Tibial nerve (tissue), 4 donors: Measurements from ENCODE around the gene PROK1. TPM values are rescaled to one million over a fixed set of nuclear protein-coding genes. Genes with fewer than 3 reads are reported as not detected.
"Not testable (repeated sequence)": the region's sequence is repeated elsewhere in the genome, so short reads cannot be mapped to it uniquely, and the experiment has no call there.

Experiments used
- DNase-seq, 2 donors: peaks; one replicate each; pipeline ENCODE4 v3.0.0-alpha.2; 2019; ENCODE audit warnings: low spot score in 2 of 2
- H3K27ac ChIP-seq, 4 donors: fragments of 200-600 bp; sonication (generic) in 3 of 4; one replicate each; pipeline ENCODE4 v1.5.1; 2017 to 2019; ENCODE audit warnings: mild to moderate bottlenecking in 1 of 4
- H3K27me3 ChIP-seq, 2 donors: fragments of 200-600 bp; sonication (generic) in 1 of 2; one replicate each; pipeline versions ENCODE4 v1.5.1 to v1.6.0; 2017 to 2019
- H3K36me3 ChIP-seq, 3 donors: fragments of 200-600 bp; sonication (generic); one replicate each; pipeline ENCODE4 v1.5.1; 2018 to 2019
- H3K4me1 ChIP-seq, 4 donors: fragments of 200-600 bp; sonication (generic) in 3 of 4; one replicate each; pipeline ENCODE4 v1.5.1; 2017 to 2019
- H3K4me3 ChIP-seq, 4 donors: fragments of 200-600 bp; sonication (generic) in 3 of 4; one replicate each; pipeline ENCODE4 v1.5.1; 2017 to 2019; ENCODE audit warnings: mild to moderate bottlenecking in 1 of 4, moderate library complexity in 1 of 4
- H3K9me3 ChIP-seq, 4 donors: fragments of 200-600 bp; sonication (generic) in 3 of 4; one replicate each; pipeline ENCODE4 v1.5.1; 2017 to 2019
- EP300 ChIP-seq, 2 donors: sonication (generic); formaldehyde crosslinking; IDR thresholded peaks; one replicate each; pipeline ENCODE4 v1.6.1; 2017; ENCODE audit warnings: antibody characterized with exemption in 2 of 2, mild to moderate bottlenecking in 1 of 2
- POLR2A ChIP-seq, 2 donors: fragments of 450-650 bp; IDR thresholded peaks; one replicate each; pipeline ENCODE4 v1.6.1; 2017; ENCODE audit warnings: antibody characterized with exemption in 2 of 2, mild to moderate bottlenecking in 2 of 2, moderate library complexity in 2 of 2
- WGBS, 2 donors: methylation state at CpG; one replicate each; pipeline ENCODE4 v1.1.5; 2018; 5-methylcytosine and 5-hydroxymethylcytosine counted together
- total RNA-seq, 4 donors: library from RNA; depleted of rRNA; stranded (reverse); fragments of >200 nt; gene quantifications; one replicate each; pipeline ENCODE4 v1.1.0, GENCODE V29; 2016
- TF ChIP-seq, protein P1 (sequence below), 5 experiments: fragments of 200-600 bp in 3 of 5; fragments of 450-650 bp in 2 of 5; sonication (generic) in 3 of 5; IDR thresholded peaks; one replicate each; pipeline ENCODE4 v1.5.1; 2016 to 2019; ENCODE audit warnings: antibody characterized with exemption in 5 of 5, mild to moderate bottlenecking in 3 of 5, moderate library complexity in 2 of 5

The PROK1 gene
- total RNA-seq, 4 donors from 2014 or later = 1.2 to 6.9 (median 4.6) TPM; not detected in 1

- H3K36me3 ChIP-seq = no peaks in the 10 kb centered on the region
- H3K27ac ChIP-seq = no peak overlapping the region
- DNase-seq = peak; percentile 21 to 32
- no peak overlapping the region for H3K4me3 ChIP-seq
- H3K9me3 ChIP-seq = no peaks in the 10 kb centered on the region
- peaks cover 0 to 5% of the 10 kb centered on the region in 2 donors for H3K27me3 ChIP-seq
- WGBS, 2 donors = 29 to 36% methylated on average over 3 of the region's 3 CpGs
- TF ChIP-seq EP300 (IDR thresholded peaks at IDR 0.05) = peak in 1 of 2 donors; percentile 25
- TF ChIP-seq, protein P1, sequence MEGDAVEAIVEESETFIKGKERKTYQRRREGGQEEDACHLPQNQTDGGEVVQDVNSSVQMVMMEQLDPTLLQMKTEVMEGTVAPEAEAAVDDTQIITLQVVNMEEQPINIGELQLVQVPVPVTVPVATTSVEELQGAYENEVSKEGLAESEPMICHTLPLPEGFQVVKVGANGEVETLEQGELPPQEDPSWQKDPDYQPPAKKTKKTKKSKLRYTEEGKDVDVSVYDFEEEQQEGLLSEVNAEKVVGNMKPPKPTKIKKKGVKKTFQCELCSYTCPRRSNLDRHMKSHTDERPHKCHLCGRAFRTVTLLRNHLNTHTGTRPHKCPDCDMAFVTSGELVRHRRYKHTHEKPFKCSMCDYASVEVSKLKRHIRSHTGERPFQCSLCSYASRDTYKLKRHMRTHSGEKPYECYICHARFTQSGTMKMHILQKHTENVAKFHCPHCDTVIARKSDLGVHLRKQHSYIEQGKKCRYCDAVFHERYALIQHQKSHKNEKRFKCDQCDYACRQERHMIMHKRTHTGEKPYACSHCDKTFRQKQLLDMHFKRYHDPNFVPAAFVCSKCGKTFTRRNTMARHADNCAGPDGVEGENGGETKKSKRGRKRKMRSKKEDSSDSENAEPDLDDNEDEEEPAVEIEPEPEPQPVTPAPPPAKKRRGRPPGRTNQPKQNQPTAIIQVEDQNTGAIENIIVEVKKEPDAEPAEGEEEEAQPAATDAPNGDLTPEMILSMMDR (IDR thresholded peaks at IDR 0.05) = no peak
- H3K4me1 ChIP-seq = peaks cover 0 to 9% (median 0%) of the 10 kb centered on the region in 4 donors
Observed at GRCh38 chr1:110433803-110434202, 17.1 kb upstream of the PROK1 start.

DNA sequence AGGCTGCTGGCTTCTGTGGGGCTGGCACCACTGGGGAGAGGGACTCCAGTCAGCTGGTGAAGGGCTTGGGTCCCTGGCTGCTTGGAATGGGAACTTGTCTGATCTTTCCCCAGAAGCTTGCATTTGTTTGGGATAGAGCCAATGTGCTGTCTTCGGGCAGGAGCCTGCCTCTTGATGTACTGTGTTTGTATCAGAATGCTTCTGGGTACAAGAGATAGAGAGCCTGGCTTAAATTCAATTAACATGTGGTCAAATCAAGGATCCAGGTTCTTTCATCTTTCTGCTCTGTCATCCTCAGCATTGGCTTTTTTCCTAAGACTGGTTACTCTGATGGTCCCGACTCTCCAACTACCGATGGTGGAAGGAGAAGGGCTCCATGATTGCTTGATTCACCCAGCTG is 16.0 kb upstream of the PROK1 start:
- no peak for DNase-seq
- Histone ChIP-seq H3K4me1 (peaks cover 0 to 9% (median 0%) of the 10 kb centered on the region in 4 donors), H3K4me3 (no peak overlapping the region), H3K27me3 (peaks cover 0 to 5% of the 10 kb centered on the region in 2 donors), H3K36me3 (no peaks in the 10 kb centered on the region), H3K27ac (no peak overlapping the region), H3K9me3 (no peaks in the 10 kb centered on the region)
- 72 to 73% methylated on average over 3 of the region's 3 CpGs for WGBS, 2 donors
- TF ChIP-seq POLR2A (IDR thresholded peaks at IDR 0.05) = no peak
- TF ChIP-seq, protein P1 (IDR thresholded peaks at IDR 0.05) = no peak
- TF ChIP-seq EP300 (IDR thresholded peaks at IDR 0.05) = no peak

GRCh38 chr1:110436635-110437034 is 14.3 kb upstream of the PROK1 start:
- Histone ChIP-seq H3K36me3 (no peaks in the 10 kb centered on the region), H3K4me3 (no peak overlapping the region), H3K4me1 (peaks cover 0 to 14% (median 2%) of the 10 kb centered on the region in 4 donors), H3K27ac (peak overlapping the region in 1 of 4 donors; percentile 57), H3K9me3 (no peaks in the 10 kb centered on the region), H3K27me3 (no peaks in the 10 kb centered on the region)
- no peak for TF ChIP-seq POLR2A (IDR thresholded peaks at IDR 0.05)
- TF ChIP-seq EP300 (IDR thresholded peaks at IDR 0.05) = no peak
- TF ChIP-seq, protein P1 (IDR thresholded peaks at IDR 0.05) = no peak
- WGBS, 2 donors = 25 to 39% methylated on average over 7 of the region's 7 CpGs
- DNase-seq = no peak

- not testable (repeated sequence) for H3K27me3 ChIP-seq, H3K4me3 ChIP-seq, H3K9me3 ChIP-seq, H3K36me3 ChIP-seq, H3K27ac ChIP-seq, DNase-seq
- H3K4me1 ChIP-seq = peaks cover 0 to 14% (median 2%) of the 10 kb centered on the region in 4 donors
- 75 to 76% methylated on average over 9 of the region's 9 CpGs for WGBS, 2 donors
Observed at GRCh38 chr1:110437645-110438299, 13.2 kb upstream of the PROK1 start.

DNA sequence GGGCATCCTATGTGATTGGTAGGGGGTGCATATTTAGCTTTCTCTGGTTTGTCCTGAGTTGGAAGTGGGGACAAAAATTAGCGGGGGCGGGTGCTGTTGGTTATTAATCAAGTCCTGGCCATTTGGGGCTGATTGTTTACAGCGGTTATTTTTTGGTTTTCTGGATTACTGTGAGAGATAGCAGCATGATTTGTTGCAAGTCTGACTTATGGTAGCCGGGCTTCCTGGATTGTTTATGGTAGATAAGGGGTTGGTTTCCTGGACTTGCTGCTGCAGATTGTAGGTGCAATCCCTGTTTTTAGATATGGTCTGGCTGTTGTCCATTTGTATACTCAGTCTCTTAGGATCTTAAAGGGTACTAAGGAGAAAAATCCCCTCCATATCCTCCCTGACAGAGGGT is 12.1 kb upstream of the PROK1 start:
- 80 to 86% methylated on average over 4 of the region's 4 CpGs for WGBS, 2 donors
- no peaks in the 10 kb centered on the region for H3K36me3 ChIP-seq
- no peaks in the 10 kb centered on the region for H3K9me3 ChIP-seq
- peaks cover 0 to 14% (median 2%) of the 10 kb centered on the region in 4 donors for H3K4me1 ChIP-seq
- DNase-seq = no peak
- no peak overlapping the region for H3K27ac ChIP-seq
- no peak for TF ChIP-seq EP300 (IDR thresholded peaks at IDR 0.05)
- no peak for TF ChIP-seq POLR2A (IDR thresholded peaks at IDR 0.05)
- TF ChIP-seq, protein P1 (IDR thresholded peaks at IDR 0.05) = no peak
- no peak overlapping the region for H3K4me3 ChIP-seq
- no peaks in the 10 kb centered on the region for H3K27me3 ChIP-seq

DNA sequence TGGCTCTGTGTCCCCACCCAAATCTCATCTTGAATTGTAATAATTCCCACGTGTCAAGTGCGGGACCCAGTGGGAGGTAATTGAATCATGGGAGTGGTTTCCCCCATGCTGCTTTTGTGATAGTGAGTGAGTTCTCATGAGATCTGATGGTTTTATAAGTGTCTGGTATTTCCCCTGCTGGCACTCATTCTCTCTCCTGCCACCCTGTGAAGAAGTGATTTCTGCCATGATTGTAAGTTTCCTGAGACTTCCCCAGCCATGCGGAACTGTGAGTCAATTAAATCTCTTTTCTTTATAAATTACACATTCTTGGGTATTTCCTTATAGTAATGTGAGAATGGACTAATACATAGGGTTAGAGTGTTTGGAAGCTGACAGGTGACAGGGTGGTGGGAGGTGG is 11.1 kb upstream of the PROK1 start:
- DNase-seq, H3K27ac ChIP-seq, H3K27me3 ChIP-seq, H3K36me3 ChIP-seq, H3K4me3 ChIP-seq, H3K9me3 ChIP-seq: not testable (repeated sequence)
- peaks cover 0 to 14% (median 2%) of the 10 kb centered on the region in 4 donors for H3K4me1 ChIP-seq
- 72 to 95% methylated on average over 3 of the region's 3 CpGs for WGBS, 2 donors
